Amygdala (tissue), 56 donors: ENCODE measurements around the gene CYP2A7.
"Not testable (repeated sequence)": the region's sequence is repeated elsewhere in the genome, so short reads cannot be mapped to it uniquely, and the experiment has no call there.

Experiments used
- DNase-seq, 56 donors: peaks; one replicate each; lab custom pipeline; 2025; lab: John Stamatoyannopoulos, UW

Gene CYP2A7

DNA sequence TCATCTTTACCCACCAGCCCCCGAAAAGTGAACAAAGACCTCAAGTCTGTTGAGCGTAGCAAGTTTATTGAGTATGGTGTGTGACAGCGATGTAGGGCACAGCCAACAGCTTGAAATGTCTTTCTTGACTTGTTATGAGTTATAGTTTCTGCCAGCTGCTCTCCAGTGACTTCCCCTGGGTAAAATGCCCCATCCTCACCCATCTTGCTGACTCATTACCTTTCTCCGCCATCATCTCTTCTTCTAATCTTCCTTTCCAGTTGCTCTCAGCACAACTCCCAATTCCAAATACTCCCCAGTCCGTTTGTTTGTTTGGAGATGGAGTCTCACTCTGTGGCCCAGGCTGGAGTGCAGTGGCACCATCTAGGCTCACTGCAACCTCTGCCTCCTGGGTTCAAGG lies 18.5 kb upstream of the CYP2A7 start:
- DNase-seq: not testable (repeated sequence)

DNA sequence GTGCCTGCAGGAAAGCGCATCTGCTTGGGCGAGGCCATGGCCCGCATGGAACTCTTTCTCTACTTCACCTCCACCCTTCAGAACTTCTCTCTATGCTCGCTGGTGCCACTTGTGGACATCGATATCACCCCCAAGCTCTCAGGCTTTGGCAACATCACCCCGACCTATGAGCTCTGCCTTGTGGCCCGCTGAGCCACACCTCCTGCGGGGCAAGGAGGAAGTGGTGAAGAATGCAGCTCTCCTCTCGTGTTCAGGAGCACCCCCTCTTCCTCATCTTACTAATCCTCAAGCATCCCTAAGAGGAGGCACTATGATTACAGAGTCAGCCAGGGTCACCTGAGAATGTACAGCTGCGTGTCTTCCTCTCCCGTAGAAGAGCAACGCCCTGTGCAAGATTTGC lies 17.9 kb upstream of the CYP2A7 start:
- not testable (repeated sequence) for DNase-seq

DNA sequence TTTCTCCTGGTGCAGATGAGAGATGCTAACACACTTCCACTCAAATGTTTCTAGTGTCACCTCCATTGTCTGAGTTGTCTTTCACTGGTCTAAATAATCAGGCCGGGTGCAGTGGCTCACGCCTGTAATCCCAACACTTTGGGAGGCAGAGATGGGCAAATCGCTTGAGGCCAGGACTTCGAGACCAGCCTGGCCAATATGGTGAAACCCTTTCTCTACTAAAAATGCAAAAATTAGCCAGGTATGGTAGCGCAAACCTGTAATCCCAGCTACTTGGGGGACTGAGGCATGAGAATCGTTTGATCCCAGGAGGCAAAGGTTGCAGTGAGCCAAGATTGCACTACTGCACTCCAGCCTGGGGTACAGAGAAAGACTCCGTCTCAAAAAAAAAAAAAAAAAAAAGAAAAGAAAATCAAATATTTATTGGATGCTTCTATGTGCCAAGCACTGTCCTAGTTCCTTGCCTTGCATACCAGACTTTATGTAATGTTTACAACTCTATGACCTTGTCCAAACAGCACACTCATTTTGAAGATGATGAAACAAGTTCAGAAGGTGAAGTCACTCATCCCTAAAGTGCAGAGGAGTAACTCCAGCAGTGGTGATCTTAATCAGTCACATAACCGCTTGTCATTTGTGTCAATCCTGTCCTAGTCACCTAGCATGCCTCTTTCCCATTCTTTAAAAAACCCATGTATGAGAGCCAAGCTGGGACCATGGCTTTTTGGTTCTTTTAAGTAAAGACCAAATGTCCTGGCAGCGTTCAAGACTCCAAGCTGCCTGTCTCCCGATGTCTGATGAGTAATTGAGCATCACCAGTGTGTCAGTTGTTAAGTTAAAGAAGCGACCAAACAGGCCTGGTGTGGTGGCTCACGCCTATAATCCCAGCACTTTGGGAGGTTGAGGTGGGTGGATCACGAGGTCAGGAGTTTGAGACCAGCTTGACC lies 15.1 kb upstream of the CYP2A7 start:
- not testable (repeated sequence) for DNase-seq

DNA sequence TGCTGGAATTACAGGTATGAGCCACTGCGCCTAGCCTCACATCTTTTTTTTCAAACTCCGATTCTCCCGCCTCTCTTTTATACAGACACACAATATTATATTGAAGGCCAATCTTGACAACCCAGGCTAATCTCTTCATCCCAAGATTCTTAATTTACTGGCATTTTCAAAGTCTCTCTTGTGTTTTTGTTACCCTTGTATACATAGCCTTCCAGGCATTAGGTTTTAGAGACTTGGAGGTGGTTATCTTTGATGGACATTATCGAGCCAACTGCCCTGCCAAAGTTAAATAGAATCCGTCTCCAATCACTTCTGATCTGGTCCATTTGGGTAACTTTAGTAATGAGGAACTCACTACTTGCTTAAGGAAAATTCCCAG lies 14.4 kb upstream of the CYP2A7 start:
- no peak for DNase-seq

DNA sequence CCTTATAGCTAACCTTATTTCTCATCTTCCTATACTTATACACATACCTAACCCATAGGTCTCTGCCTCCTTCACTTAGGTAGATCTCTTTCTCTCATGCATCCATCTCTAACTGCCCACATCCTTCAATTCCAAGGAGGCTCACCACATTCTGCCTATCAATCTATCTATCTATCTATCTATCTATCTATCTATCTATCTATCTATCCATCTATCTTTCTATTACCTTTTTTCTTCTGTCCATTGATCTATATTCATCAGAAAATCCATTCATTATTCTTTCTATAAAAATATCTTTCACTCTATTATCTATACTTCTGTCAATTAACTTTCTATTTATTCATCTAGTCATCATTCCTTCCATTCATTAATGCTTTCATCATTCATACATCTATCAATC lies 11.1 kb upstream of the CYP2A7 start:
- no peak for DNase-seq

DNA sequence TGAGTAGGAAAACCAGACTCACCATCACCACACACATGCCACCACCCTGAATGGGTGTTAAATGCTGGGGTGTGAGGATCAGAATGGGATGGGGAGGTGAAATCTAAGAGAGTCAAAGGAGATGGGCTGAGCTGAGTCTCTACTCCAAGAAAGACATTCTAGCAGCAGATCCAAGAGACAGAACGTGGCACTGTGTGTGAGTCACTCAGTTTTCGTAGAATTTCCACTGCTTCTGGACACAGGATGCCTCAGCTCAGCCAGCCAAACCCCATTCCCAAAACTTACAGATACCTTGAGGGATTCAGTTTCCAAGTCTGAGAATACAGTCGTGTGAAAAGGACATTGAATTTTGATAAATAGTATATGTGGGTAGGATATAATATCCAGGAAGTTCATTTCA lies 7.3 kb upstream of the CYP2A7 start:
- DNase-seq: no peak

DNA sequence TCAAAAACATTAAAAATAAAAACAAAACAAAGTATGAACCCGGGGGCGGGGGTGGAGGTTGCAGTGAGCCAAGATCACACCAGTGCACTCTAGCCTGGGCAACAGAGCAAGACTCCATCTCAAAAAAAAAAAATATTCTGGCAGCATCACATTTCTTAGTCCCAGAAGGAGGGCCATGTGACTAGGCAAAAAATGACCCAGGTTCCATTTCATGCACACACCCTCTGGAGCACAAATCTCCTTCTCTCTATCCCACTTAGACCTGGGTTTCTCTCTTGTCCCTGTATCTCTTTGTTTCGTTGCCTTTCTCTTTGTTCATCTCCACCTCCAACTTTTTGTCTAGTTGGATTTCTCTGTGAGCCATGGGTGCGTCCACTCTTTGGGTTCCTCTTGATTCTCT lies 6.2 kb upstream of the CYP2A7 start:
- DNase-seq: no peak

DNA sequence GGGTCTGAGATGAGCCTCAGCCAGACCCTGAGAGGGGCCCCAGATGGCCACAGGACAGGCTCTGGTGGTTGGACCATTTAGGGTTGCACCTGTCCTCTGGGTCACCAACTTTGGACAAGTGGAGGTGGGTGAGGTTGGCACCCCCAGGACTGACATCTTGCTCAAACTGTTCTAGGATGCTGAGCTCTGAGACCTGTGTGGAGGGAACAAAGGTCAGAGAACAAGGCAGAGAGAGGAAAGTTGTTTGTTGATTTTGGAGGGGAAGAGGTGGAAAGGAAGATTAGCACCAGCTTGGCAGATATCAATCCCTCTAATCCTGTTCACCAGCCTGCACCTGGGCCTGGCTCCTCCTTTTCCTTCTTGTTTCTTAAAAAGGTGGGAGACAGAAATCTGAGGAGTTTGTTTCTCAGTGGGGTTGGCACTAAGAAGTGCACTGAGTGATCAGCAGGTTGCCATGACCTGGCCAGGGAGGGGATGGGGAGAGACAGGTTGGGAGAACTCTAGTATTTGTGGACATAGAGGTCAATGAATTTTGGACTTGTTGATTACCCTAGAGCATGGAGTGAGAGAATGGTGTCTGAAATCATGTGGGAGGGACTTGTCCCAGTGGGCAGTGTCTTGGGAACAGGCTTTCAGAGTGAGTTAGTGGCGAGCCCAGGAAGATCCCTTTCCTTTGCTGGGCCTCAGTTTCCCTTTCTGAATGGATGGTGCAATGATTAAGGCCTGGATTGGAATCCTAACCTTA lies 2.3 kb upstream of the CYP2A7 start:
- not testable (repeated sequence) for DNase-seq

DNA sequence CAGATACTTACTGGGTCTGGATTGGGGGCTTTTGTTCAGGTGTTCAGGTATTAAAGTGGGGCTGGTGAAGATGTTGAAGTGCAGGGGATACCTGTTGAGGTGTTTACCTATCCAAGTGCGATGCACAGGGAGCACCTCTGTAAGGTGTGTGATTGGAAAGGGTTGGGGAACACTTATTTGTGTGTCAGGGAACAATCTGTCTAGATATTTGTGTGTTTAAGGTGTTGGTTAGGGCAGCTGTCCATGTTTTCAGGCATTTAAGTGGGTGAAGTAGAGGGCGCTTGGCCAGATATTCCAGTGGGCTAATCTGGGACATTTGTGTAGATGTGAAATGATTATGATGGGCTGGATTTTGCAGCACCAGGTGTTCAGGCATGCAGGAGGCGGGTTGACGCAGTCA lies 2.7 kb downstream of the CYP2A7 start:
- not testable (repeated sequence) for DNase-seq

DNA sequence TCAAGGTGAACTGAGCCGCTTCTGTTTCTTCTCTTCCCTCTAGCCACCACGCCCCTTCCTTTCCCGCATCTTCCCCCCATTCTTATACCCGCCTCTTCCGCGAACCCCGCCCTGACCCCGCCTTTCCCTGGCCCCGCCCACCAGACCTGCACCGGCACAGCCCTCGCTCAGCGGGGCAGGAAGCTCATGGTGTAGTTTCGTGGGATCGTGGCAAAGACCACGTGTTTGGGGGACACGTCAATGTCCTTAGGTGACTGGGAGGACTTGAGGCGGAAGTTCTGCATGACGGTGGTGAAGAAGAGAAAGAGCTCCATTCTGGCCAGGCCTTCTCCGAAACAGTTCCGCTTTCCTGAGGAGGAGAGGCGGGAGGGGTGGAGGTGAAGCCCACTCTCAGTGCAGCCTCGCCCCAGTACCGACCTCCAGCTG lies 6.5 kb downstream of the CYP2A7 start:
- peak in 5 of 56 donors; percentile 0 to 12 (median 7) for DNase-seq

DNA sequence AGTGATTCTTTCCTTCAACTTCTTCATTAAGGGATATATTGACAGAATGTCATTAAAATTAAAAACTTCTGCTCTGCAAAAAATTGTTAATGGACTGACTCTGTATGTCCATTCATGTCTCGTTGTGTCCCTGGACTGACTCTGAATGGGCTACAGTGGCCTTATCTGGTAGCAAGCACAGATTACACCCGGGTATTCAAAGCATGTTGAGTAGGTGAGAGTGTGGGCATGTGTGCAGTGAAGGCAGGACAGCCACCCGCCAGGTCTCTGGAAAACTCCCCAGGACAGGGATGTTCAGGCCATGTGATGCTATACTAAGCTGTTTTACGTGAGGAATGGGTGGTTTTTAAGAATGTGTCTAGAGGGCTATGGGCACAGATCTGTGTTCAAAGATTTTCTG lies 7.2 kb downstream of the CYP2A7 start:
- not testable (repeated sequence) for DNase-seq

DNA sequence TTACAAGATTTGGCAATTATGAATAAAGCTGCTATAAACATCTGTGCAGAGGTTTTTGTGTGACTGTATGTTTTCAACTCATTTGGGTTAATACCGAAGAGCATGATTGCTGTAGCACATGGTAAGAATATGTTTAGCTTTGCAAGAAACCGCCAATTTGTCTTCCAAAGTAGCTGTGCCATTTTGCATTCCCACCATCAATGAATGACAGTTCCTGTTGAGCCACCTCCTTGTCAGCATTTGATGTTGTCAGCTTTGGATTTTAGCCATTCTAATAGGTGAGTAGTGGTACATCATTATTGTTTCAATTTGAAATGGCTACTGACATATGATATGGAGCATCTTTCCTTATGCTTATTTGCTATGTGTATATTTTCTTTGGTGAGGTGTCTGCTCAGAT lies 8.2 kb downstream of the CYP2A7 start:
- not testable (repeated sequence) for DNase-seq

DNA sequence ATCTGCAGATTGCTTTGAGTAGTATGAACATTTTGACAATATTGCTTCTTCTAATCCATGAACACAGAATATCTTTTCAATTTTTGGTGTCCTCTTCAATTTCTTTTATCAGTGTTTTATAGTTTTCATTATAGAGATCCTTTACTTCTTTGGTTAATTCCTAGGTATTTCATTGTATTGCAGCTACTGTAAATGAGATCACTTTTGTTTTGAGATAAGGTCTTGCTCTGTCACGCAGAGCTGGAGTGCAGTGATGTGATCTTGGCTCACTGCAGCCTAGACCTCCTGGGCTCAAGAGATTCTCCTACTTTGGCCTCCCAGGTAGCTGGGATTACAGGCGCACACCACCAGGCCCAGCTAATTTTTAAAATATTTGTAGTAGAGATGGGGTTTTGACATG lies 9.8 kb downstream of the CYP2A7 start:
- DNase-seq: no peak

DNA sequence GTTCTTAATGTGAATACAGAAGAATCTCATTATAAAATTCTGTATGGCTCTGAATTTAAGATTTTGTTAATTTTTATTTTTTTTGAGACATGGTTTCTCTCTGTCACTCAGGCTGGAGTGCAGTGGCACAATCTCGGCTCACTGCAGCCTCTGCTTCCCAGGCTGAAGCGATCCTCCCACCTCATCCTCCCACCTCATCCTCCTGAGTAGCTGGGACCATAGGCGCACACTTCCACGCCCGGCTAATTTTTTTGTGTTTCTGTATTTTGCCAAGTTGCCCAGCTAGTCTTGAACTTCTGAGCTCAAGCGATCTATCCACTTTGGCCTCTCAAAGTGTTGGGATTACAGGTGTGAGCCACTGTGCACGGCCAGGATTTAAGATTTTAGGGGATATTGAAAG lies 14.3 kb downstream of the CYP2A7 start:
- no peak for DNase-seq

DNA sequence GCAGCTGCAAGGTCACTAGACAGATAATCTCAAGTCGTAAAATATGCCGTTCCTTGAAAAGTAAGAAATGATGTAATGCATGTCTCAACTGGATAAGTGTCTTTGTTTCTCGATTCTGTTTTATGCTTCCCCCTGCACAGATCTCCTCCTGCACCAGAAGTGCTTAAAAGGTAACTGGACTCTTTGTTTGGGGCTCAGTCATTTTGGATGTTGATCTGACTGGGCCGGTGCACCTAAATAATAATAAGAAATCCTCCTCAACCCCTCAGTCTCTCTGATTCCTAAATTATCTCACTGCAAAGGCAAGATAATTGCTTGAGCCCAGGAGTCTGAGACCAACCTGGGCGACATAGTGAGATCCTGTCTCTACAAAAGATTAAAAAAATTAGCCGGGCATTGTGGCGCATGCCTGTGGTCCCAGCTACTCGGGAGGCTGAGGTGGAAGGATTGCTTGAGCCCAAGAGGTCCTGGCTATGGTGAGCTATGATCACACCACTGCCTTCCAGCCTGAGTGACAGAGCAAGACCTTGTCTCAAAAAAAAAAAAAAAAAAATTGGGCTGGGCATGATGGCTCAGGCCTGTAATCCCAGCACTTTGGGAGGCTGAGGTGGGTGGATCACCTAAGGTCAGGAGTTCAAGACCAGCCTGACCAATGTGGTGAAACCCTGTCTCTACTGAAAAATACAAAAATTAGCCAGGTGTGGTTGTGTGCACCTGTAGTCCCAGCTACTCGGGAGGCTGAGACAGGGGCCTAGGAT lies 17.1 kb downstream of the CYP2A7 start:
- DNase-seq: not testable (repeated sequence)

DNA sequence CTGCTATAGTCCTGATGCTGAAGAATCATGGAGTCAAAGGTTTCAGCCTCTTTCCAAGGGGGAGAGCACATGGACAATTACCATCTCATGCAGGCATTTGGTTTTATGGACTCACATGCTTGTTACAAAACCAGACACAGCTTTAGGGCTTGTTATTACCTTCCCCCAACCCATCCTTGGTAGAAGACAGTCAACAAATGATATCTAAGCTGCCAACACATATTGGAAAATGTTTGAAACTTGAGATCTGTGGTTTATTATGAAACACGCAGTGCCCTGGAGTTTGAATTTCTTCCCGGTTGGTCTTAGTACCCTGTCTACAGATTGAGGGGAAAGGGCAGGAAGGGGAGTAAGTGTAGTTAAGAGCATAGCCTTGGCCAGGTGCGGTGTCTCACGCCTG lies 19.2 kb downstream of the CYP2A7 start:
- no peak for DNase-seq

DNA sequence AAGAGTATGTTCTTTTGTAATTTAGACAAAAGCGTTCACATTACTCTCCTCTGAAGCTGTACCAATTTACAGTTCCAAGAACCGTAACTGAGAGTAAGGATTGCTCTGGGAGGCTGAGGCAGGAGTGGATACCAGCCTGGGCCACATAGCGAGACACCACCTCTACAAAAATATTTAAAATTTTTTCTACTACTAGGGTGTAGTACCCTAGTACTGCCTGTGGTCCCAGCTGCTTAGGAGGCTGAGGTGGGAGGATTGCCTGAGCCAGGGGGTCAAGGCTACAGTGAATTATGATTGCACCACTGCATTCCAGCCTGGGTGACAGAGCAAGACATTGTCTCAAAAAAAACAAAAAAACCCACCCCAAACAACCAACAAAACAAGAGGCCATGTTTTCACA lies 19.7 kb downstream of the CYP2A7 start:
- DNase-seq: no peak

DNA sequence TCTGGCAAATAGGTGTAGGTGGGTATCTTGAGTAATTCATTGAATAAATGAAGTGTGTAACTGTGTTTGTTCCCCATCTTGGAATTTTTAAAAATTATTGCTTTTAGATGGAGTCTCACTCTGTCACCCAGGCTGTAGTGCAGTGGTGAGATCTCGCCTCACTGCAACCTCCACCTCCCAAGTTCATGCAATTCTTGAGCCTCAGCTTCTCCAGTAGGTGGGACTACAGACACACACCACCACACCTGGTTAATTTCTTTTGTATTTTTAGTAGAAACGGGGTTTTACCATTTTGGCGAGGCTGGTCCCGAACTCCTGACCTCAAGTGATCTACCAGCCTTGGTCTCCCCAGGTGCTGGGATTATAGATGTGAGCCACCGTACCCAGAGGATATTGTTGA lies 23.9 kb downstream of the CYP2A7 start:
- DNase-seq: no peak

DNA sequence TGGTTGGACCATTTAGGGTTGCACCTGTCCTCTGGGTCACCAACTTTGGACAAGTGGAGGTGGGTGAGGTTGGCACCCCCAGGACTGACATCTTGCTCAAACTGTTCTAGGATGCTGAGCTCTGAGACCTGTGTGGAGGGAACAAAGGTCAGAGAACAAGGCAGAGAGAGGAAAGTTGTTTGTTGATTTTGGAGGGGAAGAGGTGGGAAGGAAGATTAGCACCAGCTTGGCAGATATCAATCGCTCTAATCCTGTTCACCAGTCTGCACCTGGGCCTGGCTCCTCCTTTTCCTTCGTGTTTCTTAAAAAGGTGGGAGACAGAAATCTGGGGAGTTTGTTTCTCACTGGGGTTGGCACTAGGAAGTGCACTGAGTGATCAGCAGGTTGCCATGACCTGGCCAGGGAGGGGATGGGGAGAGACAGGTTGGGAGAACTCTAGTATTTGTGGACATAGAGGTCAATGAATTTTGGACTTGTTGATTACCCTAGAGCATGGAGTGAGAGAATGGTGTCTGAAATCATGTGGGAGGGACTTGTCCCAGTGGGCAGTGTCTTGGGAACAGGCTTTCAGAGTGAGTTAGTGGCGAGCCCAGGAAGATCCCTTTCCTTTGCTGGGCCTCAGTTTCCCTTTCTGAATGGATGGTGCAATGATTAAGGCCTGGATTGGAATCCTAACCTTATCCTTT lies 29.4 kb downstream of the CYP2A7 start:
- DNase-seq: not testable (repeated sequence)

DNA sequence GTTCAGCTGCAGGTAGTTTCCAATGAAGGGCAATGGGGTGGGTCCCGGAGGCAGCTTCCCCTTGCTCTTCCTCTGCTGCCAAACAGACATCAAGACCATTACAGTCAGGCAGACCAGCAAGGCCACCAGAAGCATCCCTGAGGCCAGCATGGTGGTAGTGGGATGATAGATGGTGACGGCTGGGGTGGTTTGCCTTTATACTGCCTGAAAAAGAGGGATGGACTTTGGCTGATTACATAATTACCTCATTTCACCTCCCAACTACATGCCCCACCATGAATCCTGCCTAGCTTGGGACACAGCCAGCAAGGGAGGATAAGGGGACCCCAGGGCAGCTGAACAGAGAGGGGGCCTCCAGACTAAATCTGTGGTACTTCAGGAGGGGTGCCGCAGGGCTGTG lies 31.8 kb downstream of the CYP2A7 start, which contains the start of gene CYP2A6:
Gene CYP2A6 (minus strand): TSS at position 171 of the 400 bp plus-strand sequence. CDS start 21 bp downstream, at position 150.
- not testable (repeated sequence) for DNase-seq
